Smooth muscle cell of the brain vasculature (primary cell): ENCODE results near the gene CPNE6.
"Not testable (repeated sequence)": the region's sequence is repeated elsewhere in the genome, so short reads cannot be mapped to it uniquely, and the experiment has no call there.

Source experiments
- DNase-seq: peaks from one replicate; pipeline ENCODE4 v3.0.0-alpha.2; 2012; ENCODE audit warnings: low read depth, low spot score

Gene CPNE6

DNA sequence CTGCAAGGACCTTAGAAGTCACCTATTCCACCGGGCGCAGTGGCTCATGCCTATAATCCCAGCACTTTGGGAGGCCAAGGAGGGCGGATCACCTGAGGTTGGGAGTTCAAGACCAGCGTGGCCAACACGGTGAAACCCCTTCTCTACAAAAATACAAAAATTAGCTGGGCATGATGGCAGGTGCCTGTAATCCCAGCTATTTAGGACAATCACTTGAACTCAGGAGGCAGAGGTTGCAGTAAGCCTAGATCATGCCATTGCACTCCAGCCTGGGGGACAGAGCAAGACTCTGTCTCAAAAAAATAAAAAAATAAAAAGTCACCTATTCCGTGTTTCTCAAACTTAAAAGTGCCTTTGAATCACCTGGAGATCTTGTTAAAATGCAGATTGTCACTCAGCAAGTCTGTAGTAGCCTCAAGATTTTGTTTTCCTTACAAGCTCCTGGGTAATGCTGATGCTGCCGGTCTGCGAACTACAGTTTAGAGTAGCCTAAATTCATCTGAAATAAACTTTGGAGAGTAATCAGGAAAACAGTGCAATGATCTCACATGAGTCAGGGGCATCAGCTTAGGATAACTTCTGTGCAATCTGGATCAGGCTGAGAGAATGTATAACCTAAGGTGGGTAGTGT, 34.4 kb downstream of the CPNE6 start:
- not testable (repeated sequence) for DNase-seq

DNA sequence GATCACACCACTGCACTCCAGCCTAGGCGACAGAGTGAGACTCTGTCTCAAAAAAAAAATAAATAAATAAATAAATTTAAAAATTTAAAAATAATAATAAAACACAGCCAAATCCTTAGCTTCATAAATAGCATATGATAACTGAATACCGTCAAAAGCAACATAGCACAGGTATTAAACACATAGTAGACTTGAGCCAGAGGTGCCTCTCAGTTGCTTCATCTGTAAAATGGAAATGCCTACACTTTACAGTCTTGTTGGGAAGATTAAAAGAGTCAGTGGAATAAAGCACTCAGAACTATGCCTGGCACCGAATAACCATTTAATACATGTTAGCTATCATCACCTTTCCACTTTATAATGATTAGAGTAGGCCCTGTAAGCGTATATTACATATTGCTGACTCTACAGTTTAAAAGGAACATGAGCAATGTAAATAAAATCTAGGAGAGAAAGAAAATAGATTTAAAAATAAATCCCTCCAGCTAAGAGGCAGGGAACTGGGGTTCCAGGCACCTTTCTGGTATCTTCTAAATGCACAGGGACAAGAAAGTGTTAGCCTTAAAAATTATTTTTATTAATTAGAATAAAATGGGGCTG, 35.4 kb downstream of the CPNE6 start:
- DNase-seq: no peak

DNA sequence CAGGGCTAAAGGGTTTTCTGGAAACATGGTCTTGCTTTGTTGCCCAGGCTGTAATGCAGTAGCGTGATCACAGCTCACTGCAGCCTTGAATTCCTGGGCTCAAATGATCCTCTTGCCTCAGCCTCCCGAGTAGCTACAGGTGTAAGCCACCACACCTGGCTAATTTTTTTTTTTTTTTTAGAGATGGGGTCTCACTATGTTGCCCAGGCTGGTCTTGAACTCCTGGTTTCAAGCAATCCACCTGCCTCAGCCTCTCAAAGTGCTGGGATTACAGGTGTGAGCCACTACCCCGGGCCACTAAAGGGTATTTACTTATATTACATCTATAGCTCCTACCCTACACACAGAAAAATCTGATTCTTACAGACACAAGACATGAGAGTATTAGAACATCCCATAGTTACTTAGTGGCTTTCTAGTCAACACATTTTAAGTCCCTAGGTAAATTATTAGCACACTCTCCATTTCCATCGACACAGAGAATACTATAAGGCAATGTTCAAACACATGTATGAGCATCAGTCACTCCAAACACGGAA, 37.0 kb downstream of the CPNE6 start:
- DNase-seq: no peak

DNA sequence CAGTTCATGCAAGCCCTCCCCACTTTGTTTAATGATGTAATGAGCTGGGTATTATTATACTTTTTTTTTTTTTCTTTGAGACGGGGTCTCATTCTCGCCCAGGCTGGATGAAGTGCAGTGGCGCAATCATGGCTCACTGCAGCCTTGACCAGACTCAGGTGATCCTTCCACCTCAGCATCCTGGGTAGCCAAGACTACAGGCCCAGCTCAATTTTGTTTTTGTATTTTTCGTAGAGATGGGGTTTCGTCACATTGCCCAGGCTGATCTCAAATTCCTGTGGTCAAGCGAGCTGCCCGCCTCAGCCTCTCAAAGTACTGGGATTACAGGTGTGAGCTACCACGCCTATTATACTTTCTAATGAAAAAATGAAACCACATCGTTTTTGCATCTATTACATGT, 38.7 kb downstream of the CPNE6 start:
- DNase-seq: no peak

DNA sequence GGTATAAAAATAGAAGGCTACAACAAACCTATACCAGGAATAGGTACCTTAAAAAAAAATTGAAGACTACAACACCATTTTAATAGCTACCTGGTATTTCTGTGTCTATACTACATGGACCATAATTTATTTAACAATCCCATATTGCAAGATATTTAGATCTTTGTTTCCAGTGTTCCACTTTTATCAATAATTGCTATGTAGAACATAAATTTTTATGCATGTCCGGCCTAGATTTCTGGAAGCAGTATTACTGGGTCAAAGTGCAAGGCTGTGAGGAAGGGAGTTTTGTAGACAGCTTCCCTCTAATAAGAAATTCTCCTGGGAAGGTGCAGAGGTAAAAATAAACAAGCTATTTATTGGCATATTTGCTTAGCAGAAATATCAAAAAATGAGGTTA, 39.2 kb downstream of the CPNE6 start:
- DNase-seq: no peak

DNA sequence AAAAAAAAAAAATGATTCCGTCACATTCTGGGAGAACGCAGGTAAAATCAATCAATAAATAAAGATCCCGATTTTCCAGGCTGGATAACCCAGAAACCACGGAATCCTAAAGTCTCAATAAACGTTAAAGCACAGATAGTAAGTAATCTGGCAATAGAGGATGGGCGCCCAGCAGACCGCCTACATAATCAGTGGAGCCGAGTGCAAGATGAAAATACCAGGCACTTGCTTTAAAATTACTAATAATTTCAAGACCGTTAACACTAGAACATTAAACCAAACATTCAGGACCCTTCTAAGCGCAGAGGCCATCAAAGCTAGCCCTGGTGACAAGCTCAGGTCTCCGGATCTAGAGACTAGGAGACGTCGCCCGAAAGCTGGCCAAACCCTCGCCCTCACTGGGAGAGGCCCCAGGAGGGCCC, 42.0 kb downstream of the CPNE6 start:
- no peak for DNase-seq

DNA sequence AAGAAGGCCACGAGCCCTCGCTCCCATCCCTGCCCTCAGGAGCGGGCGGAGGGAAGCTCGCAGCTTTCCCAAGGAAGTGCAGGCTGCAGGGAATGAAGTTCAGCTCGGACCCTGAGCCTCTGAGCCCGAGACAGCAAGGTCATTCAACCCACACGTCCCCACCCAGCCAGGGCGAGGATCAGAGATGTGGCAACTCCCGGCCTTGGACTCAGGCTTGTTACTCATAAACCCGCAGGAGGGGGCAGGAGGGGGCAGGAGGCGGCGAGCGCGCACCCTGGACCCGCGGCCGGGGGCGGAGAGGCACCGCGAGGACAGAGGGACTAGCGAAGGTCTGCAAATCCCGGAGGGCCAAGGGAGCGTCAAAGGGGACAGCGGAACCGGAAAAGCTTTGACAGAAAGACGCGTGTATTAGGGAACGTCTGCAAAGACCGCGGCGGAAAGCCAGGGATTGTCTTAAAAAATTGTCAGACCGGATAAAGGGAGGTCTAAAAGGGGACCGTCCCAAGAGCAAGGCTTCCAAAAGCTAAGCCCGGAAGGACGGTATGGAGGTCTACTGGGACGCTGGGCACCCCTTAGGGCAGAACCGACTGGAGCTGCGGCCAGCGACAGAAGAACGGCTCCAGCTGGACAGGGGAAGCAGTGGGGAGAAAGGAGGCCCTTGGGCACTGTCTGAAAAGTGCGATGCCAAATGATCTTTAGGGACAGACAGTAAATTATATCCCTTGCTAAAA, 42.6 kb downstream of the CPNE6 start:
- DNase-seq: peak; percentile 54

DNA sequence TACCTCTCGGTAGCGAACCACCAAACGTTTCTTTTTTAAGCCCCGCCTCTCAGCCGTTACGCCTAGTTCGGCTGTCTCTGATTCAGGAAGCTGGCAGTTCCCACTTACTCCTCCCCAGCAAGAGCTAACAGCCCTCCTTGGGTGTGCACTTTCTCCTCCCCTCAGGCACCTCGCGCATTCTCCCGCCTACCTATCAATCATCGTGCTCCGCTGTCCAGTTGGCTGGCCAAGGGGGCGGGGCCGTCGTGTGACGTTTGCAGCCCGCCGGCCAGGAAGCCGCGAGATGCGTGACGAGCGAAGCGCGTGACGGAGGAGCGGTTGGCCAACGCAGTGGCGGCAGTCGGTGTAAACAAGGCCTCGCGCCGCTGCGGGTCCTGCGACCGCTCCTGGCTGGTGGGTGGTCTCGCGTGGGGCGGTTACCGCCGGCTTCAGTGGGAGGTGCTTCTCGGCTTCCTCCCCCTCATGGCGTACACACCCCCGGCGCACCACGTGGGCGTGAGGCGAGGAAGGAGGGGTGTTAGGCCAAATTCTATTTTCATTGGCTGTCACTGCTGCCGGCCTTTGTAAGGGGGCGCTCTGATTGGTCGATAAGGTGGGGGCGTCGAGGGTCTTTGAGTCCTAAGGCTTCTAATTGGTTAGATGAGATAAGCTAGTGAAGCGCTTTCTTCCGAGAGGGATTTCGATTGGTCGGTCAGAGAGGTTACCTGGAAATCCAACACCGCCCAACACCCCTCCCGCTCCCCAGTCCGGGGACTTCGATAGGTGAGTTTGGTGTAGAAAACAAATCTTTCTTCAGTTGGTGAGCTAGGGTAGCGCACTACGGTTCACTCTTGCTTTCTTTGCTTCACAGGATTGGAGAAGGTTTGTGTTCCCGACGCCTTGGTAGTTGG, 43.4 kb downstream of the CPNE6 start, which contains the start of the genes DCAF11 and NRL:
DCAF11 (plus strand) TSS at position 246 of the 890 bp plus-strand sequence. CDS start 818 bp downstream, outside the sequence.
NRL (minus strand) TSS at position 418 of the 890 bp plus-strand sequence. CDS start 32,101 bp downstream, outside the sequence.
- peak; percentile 98 for DNase-seq

DNA sequence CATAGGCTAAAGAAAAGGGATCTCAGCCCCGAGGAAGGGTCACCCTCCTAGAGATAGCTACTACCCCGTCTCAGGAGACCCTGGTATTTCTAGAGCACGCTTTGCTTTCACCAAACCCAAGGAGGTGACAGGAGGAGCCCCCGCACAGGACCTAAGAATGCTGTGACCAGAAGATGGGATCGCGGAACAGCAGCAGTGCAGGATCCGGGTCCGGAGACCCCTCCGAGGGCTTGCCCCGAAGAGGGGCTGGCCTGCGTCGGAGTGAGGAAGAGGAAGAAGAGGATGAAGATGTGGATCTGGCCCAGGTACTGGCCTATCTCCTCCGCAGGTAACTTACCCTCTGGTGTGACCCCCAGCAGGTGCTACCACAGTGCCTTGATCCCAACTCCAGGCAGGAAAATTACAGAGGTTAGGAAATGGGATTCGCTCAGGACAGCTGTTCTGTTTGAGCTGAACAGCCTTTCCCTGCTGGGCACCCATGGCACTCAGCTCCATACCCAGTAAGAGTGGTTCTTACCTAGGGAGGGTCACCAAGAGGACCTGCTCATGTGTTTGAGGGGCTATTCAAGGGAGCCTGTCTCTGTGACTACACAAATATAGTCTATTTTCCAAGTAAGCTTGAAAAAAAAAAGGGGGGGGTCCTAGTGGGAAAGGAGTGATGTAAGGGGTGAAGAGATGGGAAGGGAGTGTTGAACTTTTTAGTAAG, 44.2 kb downstream of the CPNE6 start:
- DNase-seq: no peak

DNA sequence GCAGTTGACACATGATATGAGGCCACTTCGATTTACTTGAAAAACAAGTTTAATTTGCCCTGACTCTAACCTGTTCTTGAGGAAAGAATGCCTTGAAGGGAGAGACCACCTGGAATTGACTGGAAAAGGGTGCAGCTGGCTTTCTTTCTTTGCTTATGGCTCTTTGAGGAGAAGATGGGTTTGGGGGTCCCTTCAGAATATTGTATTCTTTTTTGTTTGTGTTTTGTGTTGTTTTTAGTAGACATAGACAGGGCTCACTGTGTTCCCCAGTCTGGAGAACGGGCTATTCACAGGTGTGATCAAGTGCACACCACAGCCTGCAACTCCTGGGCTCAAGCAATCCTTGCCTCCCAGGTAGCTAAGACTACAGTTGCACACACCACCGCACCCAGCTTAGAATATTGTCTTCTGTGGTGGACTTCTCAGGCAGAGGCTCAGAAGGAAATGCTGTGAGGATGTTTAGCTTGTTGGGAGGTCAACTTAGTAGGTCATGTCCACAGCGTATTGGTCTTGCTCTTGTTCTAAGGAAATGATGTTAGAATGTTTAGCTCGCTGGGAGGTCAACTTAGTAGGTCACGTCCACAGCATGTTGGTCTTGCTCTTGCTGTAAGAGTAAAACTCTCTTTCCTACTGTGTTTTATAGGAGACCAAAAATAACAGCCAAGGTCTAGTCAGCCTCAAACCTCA, 44.9 kb downstream of the CPNE6 start:
- no peak for DNase-seq

DNA sequence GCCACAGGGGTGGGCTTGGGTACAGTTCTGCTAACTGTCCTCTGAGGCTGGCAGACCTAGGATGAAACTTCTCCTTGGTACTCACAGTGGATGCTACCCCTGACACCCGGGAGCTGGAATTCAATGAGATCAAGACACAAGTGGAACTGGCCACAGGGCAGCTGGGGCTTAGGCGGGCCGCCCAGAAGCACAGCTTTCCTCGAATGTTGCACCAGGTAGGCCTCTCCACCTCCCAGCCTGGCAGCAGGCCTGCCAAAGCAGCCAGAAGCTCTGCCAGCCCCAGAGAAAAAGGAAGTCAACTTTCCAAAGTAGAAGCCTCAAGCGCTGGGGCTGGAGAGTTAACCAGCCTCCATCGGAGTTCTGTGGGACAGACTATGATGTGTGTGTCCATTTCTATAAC, 45.8 kb downstream of the CPNE6 start:
- DNase-seq: no peak

DNA sequence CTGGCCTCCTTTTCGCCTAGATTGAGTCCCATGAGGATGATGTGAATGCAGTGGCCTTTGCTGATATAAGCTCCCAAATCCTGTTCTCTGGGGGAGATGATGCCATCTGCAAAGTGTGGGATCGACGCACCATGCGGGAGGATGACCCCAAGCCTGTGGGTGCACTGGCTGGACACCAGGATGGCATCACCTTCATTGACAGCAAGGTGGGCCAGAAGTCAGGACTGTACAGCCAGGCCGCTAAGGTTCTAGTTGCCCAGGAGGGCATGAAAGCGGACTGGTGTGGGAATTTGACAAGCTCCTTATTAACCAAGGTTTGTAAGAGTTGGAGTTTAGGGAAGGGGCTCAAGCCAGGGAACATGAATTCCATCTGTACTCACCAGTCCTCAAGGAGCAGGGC, 48.3 kb downstream of the CPNE6 start:
- no peak for DNase-seq

DNA sequence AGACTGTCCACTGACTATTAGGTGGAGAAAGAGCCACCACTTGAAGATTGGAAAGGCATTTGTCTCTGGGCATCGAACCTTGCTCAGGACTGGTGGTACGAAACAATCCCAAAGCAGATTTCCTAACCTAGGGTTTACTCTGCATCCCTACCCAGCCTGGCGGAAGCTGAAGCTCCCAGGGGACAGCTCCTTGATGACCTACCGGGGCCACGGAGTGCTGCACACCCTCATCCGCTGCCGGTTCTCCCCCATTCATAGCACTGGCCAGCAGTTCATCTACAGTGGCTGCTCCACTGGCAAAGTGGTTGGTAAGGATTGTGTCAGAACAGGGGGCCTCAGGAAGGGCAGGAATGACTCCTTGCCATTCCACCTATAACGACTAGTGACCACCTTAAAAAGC, 49.8 kb downstream of the CPNE6 start:
- no peak for DNase-seq

DNA sequence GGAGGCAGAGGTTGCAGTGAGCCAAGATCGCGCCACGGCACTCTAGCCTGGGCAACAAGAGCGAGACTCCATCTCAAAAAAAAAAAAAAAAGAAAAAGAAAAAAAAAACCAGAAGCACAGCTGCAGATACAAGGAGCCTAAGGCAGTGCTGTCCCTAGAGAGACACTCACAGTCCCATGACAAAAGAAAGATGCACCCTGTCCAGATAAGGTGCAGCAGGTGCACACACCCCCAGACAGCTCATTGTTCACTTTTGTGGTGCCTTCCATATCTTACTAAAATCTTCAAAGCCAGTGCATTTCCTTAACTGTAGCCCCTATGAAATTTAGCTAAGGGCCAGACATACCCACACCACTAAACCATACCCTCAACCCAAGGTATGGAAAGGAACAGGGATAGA, 51.1 kb downstream of the CPNE6 start:
- no peak for DNase-seq

DNA sequence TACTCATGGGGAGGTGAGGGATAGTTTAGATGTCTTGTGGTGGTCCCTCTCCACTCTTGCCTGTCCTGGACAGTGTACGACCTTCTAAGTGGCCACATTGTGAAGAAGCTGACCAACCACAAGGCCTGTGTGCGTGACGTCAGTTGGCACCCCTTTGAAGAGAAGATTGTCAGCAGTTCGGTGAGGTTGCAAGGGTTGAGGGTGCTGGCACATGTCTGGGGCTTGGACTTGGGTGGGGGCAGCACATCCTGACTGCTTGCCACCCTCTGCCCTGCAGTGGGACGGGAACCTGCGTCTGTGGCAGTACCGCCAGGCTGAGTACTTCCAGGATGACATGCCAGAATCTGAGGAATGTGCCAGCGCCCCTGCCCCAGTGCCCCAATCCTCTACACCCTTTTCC, 51.5 kb downstream of the CPNE6 start:
- DNase-seq: no peak

DNA sequence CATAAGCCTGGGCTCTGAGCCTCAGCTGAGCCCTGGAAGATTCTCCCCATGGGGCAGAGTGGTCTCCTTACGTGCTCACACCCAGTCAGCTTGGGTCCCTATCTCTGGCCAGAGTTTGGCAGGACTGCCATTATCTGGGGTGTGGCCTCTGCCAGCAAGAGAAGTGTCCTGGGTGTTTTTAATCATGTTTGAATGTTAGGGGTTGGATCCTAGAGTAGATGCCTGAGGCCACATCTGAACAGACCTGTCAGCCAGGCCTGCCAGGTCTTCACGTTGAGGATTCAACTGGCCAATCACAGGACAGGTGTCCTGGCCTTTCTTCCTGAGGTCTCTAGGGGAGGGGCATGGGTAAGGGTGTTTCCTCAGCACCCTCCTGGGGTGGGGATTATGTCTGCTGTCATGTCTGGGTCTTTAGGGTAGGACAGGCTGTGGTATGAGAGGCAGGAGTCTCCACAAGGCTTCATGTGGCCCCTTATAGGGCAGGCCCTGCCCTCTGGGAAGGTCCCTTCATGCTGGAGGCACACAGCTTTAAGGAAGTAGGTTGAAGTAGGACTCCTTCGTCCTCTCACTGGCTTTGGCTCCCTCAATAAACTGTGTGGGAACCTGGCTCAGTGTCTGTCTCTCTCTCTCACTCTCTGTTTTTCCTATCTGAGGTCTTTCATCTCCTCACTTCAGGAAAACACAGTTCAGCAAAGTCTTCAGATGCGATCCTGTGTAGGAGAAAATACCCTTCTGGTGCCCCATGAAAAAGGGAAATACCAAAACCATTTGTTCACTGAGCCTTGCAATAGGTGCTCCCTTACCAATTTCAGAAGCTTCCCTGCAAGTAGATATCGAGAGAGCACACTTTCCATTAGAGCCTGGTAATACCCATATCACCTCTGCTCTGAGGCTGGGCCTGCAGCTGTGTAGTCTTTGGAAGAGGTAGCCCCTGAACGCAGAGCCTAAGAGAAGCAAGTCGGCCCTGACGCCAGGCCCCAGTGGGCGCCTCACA, 52.4 kb downstream of the CPNE6 start:
- no peak for DNase-seq

DNA sequence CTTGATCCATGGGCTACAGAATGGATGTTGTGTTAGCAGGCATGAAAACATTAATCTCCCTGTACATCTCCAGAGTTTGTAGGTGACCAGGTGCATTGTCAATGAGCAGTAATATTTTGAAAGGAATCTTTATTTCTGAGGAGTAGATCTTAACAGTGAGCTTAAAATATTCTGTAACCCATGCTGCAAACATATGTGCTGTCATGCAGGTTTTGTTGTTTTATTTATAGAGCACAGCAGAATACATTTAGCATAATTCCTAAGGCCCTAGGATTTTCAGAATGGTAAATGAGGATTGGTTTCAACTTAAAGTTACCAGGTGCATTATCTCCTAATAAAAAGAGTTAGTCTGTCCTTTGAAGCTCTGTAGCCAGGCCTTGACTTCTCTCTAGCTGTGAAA, 55.6 kb downstream of the CPNE6 start:
- no peak for DNase-seq

DNA sequence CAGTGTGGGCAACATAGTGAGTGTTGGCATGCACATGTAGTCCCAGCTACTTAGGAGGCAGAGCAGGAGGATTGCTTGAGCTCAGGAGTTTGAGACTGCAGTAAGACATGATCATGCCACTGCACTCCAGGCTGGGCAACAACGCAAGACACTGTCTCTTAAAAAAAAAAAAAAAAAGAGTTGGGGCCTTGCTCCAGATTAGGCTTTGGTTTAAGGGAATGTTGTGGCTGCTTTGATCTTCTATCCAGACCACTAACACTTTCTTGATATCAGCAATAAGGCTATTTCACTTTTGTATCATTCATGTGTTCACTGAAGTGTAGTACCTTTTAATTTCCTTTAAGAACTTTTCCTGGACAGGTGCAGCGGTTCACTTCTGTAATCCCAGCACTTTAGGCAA, 56.3 kb downstream of the CPNE6 start:
- DNase-seq: no peak
